Activated CD4-positive, CD25-positive, alpha-beta regulatory T cell treated with anti-CD3 and anti-CD28 coated beads, Interleukin-2, amount 50 U/mL, for 16 hours (primary cell): ENCODE results near the gene HSP90B1.

Source experiments
- DNase-seq: peaks from one replicate; pipeline ENCODE4 v3.0.0-alpha.2; 2020; ENCODE audit warnings: low read depth, low spot score

Gene HSP90B1

DNA sequence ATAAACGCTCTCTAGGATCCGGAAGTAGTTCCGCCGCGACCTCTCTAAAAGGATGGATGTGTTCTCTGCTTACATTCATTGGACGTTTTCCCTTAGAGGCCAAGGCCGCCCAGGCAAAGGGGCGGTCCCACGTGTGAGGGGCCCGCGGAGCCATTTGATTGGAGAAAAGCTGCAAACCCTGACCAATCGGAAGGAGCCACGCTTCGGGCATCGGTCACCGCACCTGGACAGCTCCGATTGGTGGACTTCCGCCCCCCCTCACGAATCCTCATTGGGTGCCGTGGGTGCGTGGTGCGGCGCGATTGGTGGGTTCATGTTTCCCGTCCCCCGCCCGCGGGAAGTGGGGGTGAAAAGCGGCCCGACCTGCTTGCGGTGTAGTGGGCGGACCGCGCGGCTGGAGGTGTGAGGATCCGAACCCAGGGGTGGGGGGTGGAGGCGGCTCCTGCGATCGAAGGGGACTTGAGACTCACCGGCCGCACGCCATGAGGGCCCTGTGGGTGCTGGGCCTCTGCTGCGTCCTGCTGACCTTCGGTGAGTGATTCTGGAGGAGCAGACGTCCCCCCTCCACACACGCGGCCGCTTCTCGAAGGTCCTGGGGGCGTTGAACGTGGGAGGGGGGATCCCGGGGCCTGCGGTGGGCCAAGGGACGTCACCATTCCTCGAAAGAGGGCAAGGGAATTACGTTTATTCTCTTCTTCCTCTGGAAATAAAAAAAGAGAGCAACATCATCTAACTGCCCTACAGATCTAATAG is at the start of gene HSP90B1:
Gene HSP90B1, plus strand, starts transcription at position 377 of the 753 bp plus-strand sequence. Its CDS starts 106 bp downstream, at position 483.
- DNase-seq: peak; percentile 100

DNA sequence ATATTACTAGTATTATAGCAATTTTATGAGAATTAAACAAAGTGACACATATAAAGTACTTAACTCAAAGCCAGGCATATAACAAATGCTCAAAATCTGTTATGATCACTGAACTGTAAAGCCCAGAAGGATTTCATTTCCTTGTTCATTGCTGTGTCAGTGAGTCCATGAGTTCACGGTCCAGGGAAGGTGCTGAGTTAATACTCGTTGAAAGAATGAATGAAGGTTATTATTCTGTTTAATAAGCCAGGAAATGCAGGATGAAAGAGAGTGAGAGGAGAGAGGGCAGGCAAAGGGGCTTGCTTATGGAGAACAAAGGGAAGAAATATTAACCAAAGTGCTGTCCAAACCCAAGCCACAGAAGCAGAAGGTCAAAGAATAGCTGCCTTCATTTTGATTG is 48.9 kb upstream of the HSP90B1 start:
- no peak for DNase-seq

DNA sequence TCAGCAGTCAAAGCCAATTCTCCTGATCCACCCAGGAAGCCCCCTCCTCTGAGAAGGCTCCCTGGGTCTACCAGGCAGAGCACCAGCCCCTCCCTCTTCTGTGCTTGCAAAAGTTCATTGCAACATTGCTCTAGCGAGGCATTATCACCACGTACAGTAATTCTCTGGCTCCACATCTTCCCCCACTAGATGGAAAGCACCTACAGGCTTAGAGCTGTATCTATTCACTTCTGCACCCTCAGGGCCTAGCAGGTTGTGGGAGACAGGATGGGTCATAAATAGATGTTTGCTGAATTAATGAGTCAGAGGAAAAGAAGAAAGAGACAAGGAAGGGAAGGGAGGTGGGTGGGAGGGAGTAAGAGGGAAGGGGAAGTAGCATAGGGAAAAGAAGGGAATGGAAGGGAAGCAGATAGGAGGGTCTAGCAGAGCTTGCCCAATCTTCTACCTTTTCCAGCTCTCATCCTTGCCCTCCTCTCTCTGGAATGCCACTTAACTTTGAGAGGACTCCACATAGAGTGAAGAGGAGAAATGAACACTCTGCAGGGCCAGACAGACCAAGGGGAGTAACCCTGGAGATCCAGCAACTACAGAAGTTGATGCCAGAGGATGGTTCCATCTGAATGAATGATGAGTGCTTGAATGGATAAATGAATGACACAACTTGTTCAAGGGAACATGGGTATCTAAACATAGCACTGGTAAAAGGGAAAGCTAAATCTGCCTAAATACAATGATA is 47.2 kb upstream of the HSP90B1 start:
- no peak for DNase-seq

DNA sequence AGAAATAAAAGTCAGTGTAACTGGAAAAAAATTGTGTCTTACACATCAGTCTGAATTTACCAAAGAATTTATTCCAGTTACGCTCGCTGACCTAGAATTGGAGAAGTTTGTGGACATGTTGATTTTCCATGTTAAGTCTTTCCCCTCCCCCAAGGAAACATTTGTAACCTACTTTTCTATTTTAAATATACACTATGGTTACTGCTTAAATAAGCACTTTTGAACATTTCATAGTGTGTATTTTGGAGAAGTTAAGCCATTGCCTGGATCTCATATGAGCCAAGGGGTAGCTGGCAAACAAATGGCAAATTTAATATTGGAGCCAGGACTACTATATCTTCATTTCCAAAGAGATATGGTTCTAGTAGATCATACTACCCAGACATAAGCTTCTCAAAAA is 46.3 kb upstream of the HSP90B1 start:
- no peak for DNase-seq

DNA sequence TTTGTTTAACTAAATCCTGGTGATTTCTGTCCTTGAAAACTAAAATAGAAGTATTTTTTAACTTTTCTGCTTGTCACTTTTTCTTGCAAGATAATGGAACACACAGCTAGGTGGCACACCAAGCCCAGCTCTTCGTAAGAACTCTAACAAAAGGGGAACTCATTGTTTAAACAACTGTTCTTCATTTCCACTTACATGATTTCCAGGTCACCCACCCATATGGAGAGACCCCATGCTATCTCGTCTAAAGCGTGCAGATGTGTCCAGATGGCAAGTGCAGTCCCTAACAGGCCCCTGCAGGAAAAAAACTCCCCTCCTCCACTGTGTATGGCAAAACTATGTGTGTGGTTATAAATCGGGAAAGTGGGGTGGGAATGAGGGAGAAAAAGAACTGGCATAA is 45.9 kb upstream of the HSP90B1 start:
- no peak for DNase-seq

DNA sequence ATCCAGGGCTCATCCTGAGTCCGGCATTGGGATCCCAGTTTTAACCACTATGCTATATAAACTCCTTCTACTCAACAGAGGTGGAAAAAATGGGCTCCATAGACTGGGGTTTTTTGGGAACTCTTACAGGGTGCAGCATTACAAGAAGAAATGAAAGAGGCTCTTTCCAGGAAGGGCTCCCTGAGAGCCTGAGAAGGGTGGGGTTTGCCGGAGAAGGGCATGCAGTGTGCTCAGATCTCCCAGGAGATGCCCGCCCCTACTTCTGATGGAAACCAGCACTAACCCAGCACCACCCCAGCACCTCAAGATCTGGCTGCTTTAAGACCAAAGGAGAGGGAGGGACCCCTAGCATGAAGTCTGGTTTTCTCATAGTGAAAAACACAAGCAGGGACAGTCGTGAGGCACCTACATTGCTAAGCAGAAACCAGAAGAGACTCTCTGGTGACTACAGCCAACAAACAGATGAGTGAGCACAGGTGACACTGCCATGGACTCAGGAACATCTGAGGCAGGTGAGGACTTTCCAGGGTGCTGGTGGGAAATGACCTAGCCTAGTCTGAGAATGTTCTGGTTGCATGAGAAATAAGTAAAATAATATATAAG is 43.9 kb upstream of the HSP90B1 start:
- no peak for DNase-seq

DNA sequence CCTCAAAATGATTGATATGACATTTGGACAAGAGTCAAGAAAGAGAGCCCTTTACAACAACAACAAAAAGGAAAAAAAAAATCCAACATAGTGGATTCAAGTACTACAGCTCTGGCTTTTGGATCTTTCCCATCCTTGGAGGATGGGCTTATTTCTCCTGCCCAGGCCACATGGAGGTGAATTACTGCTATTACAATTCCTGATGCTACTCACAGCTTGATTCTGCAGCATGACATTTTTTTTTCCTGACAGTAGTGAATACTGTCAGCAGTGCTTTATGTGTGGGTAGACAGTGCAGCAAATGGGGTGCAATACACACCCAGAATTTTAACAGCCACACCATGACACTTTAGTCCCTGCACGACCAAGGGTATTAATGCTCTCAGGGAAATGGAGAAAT is 42.5 kb upstream of the HSP90B1 start:
- DNase-seq: no peak

DNA sequence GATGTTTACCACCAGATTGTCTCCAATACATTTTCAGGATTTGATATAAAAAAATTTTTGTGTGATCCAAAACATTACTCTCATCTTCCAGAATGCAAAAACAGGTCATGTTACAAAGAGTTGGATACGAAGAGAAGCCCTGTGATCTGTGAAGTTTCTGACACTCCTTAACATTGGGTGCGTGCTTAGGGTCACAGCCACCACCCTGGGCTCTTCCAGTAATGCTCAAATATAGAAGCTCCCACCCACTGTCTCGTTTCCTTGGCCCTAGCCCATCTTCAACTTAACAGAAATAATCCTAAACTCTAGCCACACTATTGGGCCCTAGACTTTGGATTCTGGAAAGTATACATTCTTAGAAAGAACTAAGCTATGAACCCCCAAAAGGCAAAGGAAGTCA is 32.9 kb upstream of the HSP90B1 start:
- no peak for DNase-seq

DNA sequence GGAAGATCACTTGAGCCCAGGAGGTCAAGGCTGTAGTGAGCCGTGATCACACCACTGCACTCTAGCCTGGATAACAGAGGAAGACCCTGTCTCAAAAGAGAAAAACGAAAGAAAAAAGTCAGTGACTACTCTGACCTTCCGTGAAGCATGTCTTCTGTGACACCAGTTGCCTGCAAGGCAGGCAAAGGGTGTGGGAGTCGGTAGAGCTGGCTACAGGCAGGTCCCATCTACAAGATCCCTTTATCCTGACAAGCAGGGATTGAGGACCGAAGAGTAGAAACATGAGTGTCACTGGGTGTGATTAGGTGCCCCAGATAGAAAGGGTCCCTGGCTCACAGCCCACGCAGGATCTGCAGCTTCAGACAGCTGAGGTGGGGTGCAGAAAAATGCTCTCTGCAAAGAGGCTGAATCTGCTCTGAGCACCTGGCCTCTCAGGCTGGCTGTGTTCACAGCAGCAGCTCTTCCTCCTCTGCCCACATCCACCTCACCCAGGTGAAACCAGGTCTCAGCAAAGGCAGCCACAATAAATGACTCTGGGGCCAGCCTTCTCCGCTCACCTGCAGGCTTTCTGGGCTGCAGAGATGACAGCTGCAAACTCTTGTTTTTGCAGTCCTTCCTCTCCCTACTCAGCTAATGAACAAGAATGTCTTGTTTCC is 28.6 kb upstream of the HSP90B1 start:
- peak; percentile 13 for DNase-seq

DNA sequence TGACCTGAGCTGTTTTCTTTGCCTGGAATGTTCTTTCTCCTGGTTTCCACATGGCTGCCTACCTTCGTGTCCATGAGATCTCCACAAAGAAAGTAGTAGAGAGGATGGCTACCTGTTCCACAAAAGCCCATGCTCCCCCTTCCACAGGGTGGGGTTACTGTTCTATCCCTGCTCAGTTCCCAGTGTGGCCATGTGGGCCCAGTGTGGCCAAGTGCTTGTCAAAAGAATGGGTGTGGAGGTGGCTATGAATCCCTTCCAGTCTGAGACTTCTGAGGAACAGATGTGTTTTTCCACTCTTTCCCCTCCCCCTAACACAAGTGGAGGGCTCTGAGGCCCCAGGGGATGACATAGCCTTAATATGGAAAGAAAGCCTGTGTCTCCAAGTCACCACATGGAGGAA is 26.2 kb upstream of the HSP90B1 start:
- DNase-seq: no peak

DNA sequence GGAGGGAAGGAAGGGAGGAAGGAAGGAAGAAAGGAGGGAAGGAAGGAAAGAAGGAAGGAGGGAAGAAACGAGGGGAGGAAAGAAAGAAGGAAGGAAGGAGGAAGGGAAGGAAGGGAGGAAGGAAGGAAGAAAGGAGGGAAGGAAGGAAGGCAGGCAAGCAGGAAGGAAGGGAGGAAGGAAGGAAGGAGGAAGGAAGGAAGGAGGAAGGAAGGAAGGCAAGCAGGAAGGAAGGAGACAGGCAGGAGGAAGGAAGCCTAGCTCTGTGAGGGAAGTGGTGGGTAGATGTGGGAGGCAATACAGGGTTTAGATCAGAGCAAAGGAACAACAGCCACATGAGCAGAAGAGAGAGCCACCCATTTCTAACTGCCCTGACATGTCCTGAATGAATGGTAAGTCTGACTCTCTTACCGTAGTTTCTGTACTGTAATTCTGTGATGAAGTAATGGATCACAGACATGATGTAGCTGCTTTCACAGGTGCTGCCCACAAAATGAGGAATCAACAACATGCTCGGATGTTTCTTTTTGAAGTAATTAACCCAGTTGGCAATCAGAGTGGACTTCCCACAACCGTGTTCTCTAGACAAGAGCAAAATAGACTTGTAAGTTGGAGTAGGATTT is 24.4 kb upstream of the HSP90B1 start:
- no peak for DNase-seq

DNA sequence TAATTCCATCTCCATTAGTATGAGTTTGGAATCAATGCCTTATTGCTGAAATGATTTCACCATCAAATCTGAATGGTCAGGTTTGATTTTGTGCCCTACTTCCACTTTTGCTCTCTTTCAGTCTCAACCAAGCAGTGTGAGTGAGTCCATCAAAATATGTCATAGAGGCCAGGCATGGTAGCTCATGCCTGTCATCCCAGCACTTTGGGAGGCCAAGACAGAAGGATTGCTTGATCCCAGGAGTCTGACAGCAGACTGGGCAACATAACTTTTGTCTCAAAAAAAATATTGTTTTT is 22.0 kb upstream of the HSP90B1 start:
- no peak for DNase-seq

DNA sequence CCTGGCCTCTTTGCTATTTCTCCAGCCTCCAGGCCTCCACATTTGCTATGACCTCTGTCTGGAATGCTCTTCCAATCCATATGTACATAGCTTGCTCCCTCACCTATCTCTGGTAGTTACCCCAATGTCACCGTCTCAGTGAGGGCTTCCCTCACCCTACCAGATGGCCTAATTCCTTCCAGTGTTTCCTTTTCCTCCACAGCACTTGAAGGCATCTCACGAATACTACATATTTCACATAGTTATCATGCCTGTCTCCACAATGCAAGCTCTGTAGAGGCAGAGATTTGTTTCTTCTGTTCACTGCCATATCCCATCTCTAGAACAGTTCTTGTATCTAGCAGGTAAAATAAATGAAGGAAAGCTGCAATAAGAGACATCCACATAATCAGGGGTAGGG is 21.3 kb upstream of the HSP90B1 start:
- DNase-seq: no peak

DNA sequence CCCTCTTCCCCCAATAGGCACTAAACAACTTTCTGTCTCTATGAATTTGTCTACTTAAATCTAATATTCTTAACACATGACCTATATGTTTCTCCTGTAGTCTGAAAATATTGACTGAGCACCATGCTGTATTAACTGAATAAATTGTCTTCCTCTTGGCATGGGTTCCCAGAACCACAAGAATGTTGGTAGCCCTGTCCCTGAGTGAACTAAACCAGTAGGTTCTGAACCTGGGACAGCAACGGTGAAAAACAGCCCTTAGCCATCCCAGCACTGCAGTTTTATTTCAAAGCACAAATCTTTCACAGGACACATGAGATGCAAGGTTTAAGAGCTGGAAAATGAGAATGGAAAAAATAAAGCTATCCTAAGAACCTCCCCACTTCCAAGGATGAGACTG is 20.4 kb upstream of the HSP90B1 start:
- no peak for DNase-seq

DNA sequence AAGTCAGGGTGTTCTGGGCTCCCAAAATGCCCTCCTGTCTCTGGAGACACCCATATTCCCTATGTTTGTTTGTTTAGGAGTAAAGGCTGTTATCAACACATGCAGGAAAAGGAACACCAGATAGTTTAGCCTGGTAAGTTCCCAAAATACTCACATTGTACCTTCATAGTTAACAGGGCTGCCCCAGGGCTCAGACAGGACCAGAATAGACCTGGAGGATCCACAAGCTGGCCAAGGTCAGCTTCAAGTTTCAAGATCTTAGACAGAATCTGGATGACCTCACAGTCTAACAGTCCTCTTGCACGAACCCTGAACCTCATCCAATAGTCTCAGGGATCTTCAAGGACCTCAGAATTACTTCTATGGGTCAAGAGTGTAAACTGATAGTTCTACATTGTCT is 18.1 kb upstream of the HSP90B1 start:
- no peak for DNase-seq

DNA sequence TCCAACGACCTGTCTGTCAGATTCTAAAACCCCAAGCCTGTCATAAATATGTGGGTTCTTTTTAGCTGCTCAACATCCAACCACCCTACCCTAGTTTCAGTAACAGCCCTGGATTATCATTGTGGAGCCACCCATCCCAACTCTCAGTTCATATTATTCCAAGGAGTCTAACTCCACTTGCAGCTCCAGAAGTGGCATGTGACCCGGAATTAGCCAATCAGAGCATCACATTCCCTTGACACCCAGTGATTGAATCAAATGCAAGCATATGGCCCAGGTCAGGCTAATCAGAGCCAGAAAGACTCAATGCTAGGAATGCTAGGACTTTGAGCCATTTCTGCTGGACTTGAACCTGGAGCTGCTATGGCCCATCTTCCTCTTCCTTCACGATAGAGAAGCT is 17.1 kb upstream of the HSP90B1 start:
- DNase-seq: no peak

DNA sequence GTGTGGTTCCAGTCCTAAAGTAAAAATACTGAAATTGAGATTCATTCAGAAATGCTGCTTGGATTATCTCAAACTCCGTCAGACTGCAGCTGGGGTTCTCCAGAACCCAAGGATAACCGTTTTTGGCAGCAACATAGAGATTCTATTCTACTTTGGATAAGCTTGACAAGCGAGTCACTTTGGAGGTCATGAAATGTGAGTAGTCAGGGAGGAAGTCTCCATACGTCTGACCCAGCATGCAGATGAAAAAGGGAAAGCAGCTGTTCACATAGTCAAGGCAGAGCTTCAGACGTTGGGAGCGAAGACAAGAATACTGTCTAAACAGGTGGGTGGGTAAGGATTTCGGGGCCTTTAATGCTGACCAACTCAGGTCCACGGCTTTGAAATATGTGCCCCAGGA is 14.9 kb upstream of the HSP90B1 start:
- DNase-seq: no peak

DNA sequence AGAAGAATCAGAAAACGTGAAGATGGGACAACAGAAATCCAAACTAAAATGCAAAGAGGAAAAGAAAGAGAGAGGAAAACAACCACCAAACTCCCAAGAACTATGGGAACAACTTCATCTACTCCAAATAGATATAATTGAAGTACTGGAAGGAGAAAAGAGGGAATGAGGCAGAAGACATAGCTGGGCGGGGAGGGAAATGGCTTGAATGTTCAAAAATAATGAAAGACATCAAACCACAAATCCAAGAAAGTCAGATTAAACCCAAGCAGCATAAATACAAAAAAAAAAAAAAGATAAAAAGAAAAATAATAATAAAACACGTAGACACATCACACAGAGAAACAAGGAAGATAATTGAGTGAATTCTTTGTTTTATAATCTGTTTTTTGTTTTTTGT is 12.3 kb upstream of the HSP90B1 start:
- no peak for DNase-seq

DNA sequence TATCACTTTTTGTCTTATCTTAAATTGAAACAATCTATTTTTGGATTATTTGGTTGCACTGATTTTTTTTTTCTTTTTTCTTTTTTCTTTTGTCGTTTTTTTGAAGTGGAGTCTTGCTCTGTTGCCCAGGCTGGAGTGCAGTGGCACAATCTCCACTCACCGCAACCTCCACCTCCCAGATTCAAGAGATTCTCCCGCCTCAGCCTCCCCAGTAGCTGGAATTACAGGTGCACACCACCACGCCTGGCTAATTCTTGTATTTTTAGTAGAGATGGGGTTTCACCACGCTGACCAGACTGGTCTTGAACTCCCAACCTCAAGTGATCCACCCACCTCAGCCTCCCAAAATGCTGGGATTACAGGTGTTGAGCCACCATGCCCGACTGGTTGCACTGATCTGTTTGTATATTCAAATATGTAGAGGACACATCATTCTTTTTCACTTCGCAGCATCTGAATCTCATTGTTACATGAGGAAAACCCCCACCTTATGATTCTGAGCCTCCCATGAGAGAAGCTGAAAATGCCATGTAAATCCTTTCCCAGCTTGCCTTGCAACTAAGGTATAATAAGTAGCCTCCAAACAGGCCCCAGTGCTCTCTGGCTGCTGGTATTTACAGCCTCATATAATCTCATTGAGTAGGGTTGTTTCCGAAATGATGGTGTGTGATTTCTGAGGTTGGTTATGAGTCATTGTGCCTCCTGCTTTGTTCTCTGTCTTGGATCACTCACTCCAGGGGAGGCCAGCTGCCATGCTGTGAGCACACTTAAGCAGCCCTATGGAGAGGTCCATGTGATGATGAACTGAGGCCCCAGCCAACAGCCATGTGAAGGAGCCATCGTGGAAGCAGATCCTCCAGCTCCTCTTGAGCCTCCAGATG is 5.2 kb upstream of the HSP90B1 start:
- DNase-seq: peak; percentile 6

DNA sequence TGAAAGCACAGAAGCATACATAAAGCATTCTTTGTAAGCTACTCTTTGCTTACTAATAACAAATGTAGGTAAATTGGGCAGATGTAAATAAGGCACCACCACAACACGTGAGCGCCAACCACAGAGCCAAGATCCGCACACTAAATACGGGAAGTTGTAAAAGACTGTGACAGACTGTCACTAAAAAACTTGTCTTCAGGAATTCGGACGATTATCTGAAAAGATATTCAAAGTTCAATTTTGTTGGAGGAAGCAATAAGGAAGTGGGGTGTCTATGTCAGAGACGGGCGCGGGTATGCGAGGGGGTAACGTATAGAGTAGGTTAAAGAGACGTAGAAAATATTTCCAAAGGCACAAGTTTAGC is 1.5 kb upstream of the HSP90B1 start:
- DNase-seq: peak; percentile 24
